ENCODE data around the gene NIBAN1.

Gene NIBAN1

DNA sequence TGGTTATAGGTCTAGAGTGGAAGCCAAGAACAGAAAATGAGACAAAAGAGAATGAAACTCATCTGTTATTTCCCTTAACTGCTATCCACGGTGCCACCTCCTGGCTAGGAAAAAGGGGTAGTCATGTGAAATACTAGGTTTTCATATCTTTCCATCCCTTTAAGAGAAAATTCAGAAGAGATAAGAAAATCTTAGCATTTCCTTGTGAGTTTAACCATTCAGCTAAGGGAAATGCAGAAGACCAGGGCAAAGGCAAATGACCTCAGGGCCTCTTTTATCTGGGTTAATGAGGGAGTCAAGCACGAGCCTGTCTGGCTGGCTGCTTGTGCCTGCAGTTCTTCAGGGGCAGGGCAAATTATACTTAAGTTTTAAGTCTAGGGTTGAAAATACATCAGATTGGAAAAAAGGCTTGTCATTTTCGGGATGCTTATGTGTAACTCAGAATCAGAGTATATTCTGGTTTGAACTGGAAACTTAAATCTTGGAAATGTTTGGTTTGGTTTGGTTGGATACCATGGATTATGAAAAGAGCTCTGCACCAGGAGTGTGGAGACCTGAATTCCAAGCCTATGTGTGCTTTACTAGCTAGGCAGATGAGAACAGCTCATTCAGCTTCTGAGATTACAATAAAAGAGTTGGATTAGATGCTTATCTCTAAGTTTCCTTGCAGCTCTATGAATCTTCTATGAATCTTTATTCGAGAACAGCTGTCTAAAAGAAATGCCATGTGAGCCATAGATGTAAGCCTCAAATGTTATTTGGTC, 19.9 kb downstream of the NIBAN1 start:
- H3K9me3 ChIP-seq (ENCODE audit: insufficient read depth, low read depth, low read length): no peaks in the 10 kb centered on the region
- WGBS: 76% methylated on average over 3 of the region's 4 CpGs
- H3K9ac ChIP-seq (ENCODE audit: low read depth, low read length): no peak overlapping the region
- H3K27ac ChIP-seq (ENCODE audit: low read depth, low read length): no peak overlapping the region
- H3K36me3 ChIP-seq (ENCODE audit: insufficient read depth, low read length): no peaks in the 10 kb centered on the region
- no peak overlapping the region for H3K4me3 ChIP-seq (ENCODE audit: low read length)
- no peaks in the 10 kb centered on the region for H3K27me3 ChIP-seq (ENCODE audit: insufficient read depth, low read length)
- 0 out of 2 replicates have a peak, but pooled peaks cover 4% of the 10 kb centered on the region for H3K4me1 ChIP-seq (ENCODE audit: insufficient read depth, low read length)

DNA sequence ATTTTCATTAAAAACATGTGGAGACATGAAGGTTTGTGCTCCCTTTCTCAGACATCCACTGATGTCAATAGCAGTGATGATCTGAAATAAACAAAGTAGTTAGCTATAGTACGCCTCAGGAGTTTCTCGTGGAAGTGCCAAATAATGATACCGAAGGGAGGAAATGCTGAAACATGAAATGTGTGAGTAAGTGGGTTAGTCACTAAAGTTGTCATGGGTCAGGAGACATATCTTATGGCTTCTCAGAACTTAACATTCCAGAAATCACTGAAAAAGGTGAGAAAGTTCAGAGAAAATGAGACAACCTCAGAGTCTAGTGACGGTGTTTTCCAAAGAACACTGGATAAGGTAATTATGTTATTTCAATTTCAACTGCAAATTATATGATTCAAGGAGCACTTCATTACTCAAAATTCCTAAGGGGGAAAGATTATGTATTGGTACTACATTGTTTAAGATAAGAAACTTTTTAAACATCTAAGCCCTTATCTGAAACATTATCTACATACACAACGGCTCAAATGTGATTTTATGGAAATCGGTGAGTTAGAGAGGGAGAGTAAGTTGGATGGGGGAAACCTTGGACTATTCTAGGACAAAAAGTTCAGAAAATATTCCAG, 20.6 kb downstream of the NIBAN1 start:
- H3K4me3 ChIP-seq (ENCODE audit: low read length): no peak overlapping the region
- H3K27me3 ChIP-seq (ENCODE audit: insufficient read depth, low read length): no peaks in the 10 kb centered on the region
- H3K9ac ChIP-seq (ENCODE audit: low read depth, low read length): no peak overlapping the region
- 0 out of 2 replicates have a peak, but pooled peaks cover 4% of the 10 kb centered on the region for H3K4me1 ChIP-seq (ENCODE audit: insufficient read depth, low read length)
- no peaks in the 10 kb centered on the region for H3K36me3 ChIP-seq (ENCODE audit: insufficient read depth, low read length)
- no peaks in the 10 kb centered on the region for H3K9me3 ChIP-seq (ENCODE audit: insufficient read depth, low read depth, low read length)
- no peak overlapping the region for H3K27ac ChIP-seq (ENCODE audit: low read depth, low read length)
- 78% methylated on average over 5 of the region's 6 CpGs for WGBS

DNA sequence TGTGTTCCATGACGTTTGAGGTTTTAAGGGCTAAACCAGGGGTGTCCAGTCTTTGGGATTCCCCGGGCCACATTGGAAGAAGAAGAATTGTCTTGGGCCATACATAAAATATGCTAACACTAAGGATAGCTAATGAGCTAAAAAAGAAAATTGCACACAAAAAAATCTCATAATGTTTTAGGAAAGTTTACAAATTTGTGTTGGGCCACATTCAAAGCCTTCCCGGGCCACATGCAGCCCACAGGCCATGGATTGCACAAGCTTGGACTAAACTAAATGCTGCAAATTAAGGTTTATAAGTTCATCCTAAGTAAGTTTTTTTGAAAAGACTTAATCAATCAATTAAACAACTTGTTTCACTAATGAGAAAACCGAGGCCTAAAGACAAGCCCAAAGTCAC, 21.9 kb downstream of the NIBAN1 start:
- 0 out of 2 replicates have a peak, but pooled peaks cover 4% of the 10 kb centered on the region for H3K4me1 ChIP-seq (ENCODE audit: insufficient read depth, low read length)
- no peaks in the 10 kb centered on the region for H3K27me3 ChIP-seq (ENCODE audit: insufficient read depth, low read length)
- no peaks in the 10 kb centered on the region for H3K9me3 ChIP-seq (ENCODE audit: insufficient read depth, low read depth, low read length)
- WGBS: 97% methylated on average over 4 of the region's 4 CpGs
- no peaks in the 10 kb centered on the region for H3K36me3 ChIP-seq (ENCODE audit: insufficient read depth, low read length)
- no peak overlapping the region for H3K9ac ChIP-seq (ENCODE audit: low read depth, low read length)
- no peak overlapping the region for H3K27ac ChIP-seq (ENCODE audit: low read depth, low read length)
- H3K4me3 ChIP-seq (ENCODE audit: low read length): no peak overlapping the region

DNA sequence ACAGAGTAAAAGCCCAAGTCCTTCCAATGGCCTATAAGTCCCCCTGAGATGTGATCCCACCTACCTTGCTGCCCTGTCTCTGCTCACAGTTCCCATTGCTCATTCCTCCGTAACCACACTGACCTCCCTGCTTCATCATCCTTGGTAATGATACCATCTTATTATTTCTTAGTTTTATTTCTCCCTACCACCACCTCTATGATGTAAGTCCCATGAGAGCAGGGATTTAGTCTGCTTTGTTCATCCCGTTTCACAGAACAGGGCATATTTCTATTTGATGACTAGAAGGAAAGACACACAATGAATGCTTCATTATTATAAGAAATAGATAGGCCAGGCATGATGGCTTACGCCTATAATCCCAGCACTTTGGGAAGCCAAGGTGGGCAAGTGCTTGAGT, 22.5 kb downstream of the NIBAN1 start:
- Histone ChIP-seq H3K27me3 (ENCODE audit: insufficient read depth, low read length) (no peaks in the 10 kb centered on the region), H3K9me3 (ENCODE audit: insufficient read depth, low read depth, low read length) (no peaks in the 10 kb centered on the region), H3K4me1 (ENCODE audit: insufficient read depth, low read length) (0 out of 2 replicates have a peak, but pooled peaks cover 4% of the 10 kb centered on the region), H3K36me3 (ENCODE audit: insufficient read depth, low read length) (no peaks in the 10 kb centered on the region), H3K9ac (ENCODE audit: low read depth, low read length) (no peak overlapping the region), H3K27ac (ENCODE audit: low read depth, low read length) (no peak overlapping the region), H3K4me3 (ENCODE audit: low read length) (no peak overlapping the region)
- 99% methylated on average over 3 of the region's 3 CpGs for WGBS

DNA sequence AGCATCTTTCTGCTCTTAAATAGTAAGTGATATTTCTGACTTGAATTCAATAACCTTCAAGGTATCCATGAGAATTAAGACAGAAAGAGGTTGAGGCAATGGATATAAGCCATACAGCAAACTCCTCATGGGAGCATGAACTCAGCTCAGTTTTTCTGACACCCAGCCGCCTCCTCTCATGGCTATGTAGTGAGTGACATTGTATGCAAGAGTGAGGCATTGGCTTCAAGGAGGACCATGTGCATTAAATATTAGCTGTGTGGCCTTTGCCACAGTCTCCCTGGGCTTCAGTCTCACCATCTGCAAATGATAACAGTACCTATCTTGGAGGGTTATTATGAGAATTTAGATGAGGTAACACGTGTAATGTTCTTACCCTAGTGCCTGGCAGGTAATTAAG, 23.4 kb downstream of the NIBAN1 start:
- Histone ChIP-seq H3K27ac (ENCODE audit: low read depth, low read length) (no peak overlapping the region), H3K4me3 (ENCODE audit: low read length) (no peak overlapping the region)
- 90% methylated on average over 2 of the region's 2 CpGs for WGBS

DNA sequence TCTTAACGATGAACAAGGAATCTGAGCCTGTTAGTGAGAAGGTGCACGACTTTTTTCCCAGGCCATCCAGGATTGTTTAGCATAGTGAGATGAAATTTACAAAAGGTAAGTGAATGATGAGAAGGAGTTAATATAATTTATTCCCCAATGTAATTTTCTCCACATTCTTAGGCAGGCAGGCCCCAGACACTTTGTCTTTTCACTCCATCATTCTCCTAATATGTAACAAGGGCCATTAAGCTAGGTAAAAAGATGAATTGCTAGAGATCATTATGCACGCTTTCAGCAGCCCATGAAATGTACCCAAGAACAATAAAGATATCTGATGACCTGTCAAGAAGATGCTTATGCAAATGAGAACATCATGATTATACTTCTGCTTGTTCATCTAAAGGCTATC, 24.1 kb downstream of the NIBAN1 start:
- H3K4me1 ChIP-seq (ENCODE audit: insufficient read depth, low read length): peaks cover 17% of the 10 kb centered on the region
- 95% methylated on average over 3 of the region's 3 CpGs for WGBS
- no peaks in the 10 kb centered on the region for H3K9me3 ChIP-seq (ENCODE audit: insufficient read depth, low read depth, low read length)
- no peak overlapping the region for H3K9ac ChIP-seq (ENCODE audit: low read depth, low read length)
- no peak overlapping the region for H3K27ac ChIP-seq (ENCODE audit: low read depth, low read length)
- no peaks in the 10 kb centered on the region for H3K27me3 ChIP-seq (ENCODE audit: insufficient read depth, low read length)
- H3K36me3 ChIP-seq (ENCODE audit: insufficient read depth, low read length): no peaks in the 10 kb centered on the region
- H3K4me3 ChIP-seq (ENCODE audit: low read length): no peak overlapping the region

More for the DNA sequence above, 23.4 kb downstream of the NIBAN1 start:
- Histone ChIP-seq H3K9ac (ENCODE audit: low read depth, low read length) (no peak overlapping the region), H3K36me3 (ENCODE audit: insufficient read depth, low read length) (no peaks in the 10 kb centered on the region), H3K9me3 (ENCODE audit: insufficient read depth, low read depth, low read length) (no peaks in the 10 kb centered on the region), H3K4me1 (ENCODE audit: insufficient read depth, low read length) (peaks cover 10% of the 10 kb centered on the region; the same call in 1 of the 2 replicates), H3K27me3 (ENCODE audit: insufficient read depth, low read length) (no peaks in the 10 kb centered on the region)

DNA sequence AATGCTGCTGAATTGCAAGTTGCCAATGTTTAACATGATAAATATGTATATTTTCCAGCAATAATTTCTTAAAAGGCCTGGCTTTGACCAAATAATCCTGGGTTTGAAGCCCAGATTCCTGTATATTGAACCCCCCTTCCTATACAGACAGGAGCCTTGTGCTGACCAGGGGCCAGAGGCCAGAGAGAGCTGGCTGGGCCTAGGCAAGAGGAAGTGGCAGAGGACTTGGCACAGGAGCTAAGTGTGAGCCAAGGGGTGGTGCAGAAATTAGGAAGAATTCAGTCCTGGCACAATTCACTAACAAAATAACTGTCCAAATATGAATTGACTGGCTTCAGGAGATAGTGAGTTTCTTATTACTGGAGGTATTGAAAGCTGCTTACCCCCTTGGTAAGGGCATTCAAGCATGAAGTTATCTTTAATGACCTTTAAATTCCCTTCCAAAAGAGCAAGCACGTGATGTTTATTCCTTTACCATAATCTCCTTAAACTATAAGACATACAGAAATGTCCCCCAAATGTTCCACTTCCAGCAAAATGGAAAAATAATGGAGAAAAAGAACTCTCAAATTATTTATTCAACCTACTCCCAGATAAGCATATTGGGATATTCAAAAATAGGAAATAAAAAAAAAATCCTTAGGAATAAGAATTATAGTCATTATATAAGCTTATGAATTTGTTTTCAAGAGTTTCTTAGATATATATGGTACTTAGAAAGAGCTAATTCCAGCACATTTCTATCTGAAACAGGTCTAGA, 26.6 kb downstream of the NIBAN1 start:
- no peak overlapping the region for H3K4me3 ChIP-seq (ENCODE audit: low read length)
- H3K27me3 ChIP-seq (ENCODE audit: insufficient read depth, low read length): no peaks in the 10 kb centered on the region
- H3K4me1 ChIP-seq (ENCODE audit: insufficient read depth, low read length): peaks cover 15% of the 10 kb centered on the region
- 83% methylated on average over 1 of the region's 1 CpG for WGBS
- no peak overlapping the region for H3K9ac ChIP-seq (ENCODE audit: low read depth, low read length)
- no peak overlapping the region for H3K27ac ChIP-seq (ENCODE audit: low read depth, low read length)
- H3K9me3 ChIP-seq (ENCODE audit: insufficient read depth, low read depth, low read length): no peaks in the 10 kb centered on the region
- no peaks in the 10 kb centered on the region for H3K36me3 ChIP-seq (ENCODE audit: insufficient read depth, low read length)

DNA sequence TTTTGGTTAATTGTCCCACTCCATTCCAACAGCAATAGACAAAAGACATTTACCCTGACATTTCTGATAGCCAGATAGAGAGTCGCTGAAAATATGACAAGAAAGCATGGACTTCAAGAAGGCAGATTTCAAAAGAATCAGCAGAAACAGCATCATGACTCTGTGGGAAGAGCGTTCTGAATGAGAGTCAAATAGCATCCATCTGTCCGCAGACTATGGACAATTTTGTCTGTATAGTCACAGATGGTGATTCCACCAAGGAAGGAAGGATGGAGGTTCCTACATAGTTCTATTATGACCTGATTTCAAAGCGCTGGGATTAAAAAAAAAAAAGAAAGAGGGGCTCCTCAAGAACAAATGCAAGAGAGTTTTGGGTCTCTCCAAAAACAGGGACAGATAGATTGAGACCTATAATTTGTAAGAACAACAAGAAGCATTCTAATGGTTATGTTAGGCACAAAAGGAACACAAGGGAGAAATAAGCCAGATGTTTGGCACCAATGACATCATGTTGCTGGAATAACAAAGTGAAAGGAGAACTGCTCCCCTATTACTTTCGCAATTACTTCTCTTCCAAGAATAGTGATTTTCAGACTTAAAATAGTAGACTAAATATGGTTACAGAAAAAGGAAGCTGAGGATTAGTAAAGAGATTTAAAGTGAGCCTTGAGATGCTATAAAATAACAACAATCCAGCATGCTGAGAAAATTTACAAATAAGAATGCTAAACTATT, 28.5 kb downstream of the NIBAN1 start:
- H3K27ac ChIP-seq (ENCODE audit: low read depth, low read length): peak overlapping the region; percentile 47; the same call in 1 of the 2 replicates
- H3K36me3 ChIP-seq (ENCODE audit: insufficient read depth, low read length): no peaks in the 10 kb centered on the region
- 89% methylated on average over 4 of the region's 5 CpGs for WGBS
- no peaks in the 10 kb centered on the region for H3K27me3 ChIP-seq (ENCODE audit: insufficient read depth, low read length)
- H3K9me3 ChIP-seq (ENCODE audit: insufficient read depth, low read depth, low read length): no peaks in the 10 kb centered on the region
- H3K4me1 ChIP-seq (ENCODE audit: insufficient read depth, low read length): peaks cover 15% of the 10 kb centered on the region
- H3K4me3 ChIP-seq (ENCODE audit: low read length): no peak overlapping the region
- no peak overlapping the region for H3K9ac ChIP-seq (ENCODE audit: low read depth, low read length)

DNA sequence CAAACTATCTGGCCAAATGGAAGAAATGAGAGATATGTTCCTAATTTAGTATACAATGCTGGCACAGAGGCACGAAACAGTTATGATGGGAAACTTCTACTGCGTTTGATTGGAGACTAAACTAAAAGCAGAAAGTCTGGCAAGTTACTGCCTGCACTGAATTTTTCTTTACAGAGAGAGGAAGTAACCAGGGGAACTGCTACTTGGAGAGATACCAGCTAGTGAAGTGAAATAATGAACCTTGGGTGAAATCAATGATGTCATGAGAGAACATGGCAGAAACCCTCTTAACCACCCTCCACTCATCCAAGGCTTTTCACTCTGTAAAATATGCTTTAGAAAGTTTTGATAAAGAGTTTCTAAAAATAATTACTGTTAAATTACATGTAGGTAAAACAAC, 29.3 kb downstream of the NIBAN1 start:
- 90% methylated on average over 2 of the region's 2 CpGs for WGBS

DNA sequence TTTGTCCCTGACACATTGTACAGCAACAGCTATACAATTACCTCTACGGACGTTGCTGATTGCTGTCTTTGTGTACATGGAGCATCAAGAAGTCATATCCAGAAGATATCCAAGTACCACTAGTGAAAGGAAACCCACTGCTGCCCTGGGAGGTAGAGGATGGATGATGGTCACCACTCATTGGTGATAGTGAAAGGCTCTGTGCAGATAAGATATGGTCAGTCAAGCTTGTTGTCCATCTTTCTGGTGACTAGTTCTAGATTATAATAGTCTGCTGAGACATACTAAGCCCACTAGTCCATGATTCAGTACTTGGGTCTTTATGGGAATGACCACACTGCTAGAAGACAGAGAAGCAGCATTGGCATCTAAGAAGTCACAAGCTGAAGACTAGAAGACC, 30.3 kb downstream of the NIBAN1 start:
- Histone ChIP-seq H3K9ac (ENCODE audit: low read depth, low read length) (no peak overlapping the region), H3K4me1 (ENCODE audit: insufficient read depth, low read length) (peaks cover 18% of the 10 kb centered on the region), H3K27me3 (ENCODE audit: insufficient read depth, low read length) (no peaks in the 10 kb centered on the region), H3K4me3 (ENCODE audit: low read length) (no peak overlapping the region), H3K9me3 (ENCODE audit: insufficient read depth, low read depth, low read length) (no peaks in the 10 kb centered on the region), H3K36me3 (ENCODE audit: insufficient read depth, low read length) (no peaks in the 10 kb centered on the region), H3K27ac (ENCODE audit: low read depth, low read length) (no peak overlapping the region)
- 84% methylated on average over 2 of the region's 2 CpGs for WGBS

More for the DNA sequence above, 29.3 kb downstream of the NIBAN1 start:
- Histone ChIP-seq H3K27ac (ENCODE audit: low read depth, low read length) (no peak overlapping the region), H3K4me1 (ENCODE audit: insufficient read depth, low read length) (peaks cover 15% of the 10 kb centered on the region), H3K36me3 (ENCODE audit: insufficient read depth, low read length) (no peaks in the 10 kb centered on the region), H3K27me3 (ENCODE audit: insufficient read depth, low read length) (no peaks in the 10 kb centered on the region), H3K9ac (ENCODE audit: low read depth, low read length) (no peak overlapping the region), H3K9me3 (ENCODE audit: insufficient read depth, low read depth, low read length) (no peaks in the 10 kb centered on the region), H3K4me3 (ENCODE audit: low read length) (no peak overlapping the region)
